GM12891 (cell line): ENCODE measurements around the gene SPEM3.

Source experiments
- DNase-seq: peaks from one replicate; pipeline ENCODE4 v3.0.0; 2011; ENCODE audit warnings: low spot score; ENCODE audit not compliant: insufficient read length
- FAIRE-seq: peaks from 2 replicates; lab custom pipeline; 2011; peaks lifted over from hg19 to GRCh38; lab: Jason Lieb, UNC
- PAX5 ChIP-seq: IDR thresholded peaks from 2 replicates; pipeline ENCODE4 v1.6.1; 2011; ENCODE audit warnings: low read length, moderate library complexity, mild to moderate bottlenecking; ENCODE audit not compliant: insufficient read depth, severe bottlenecking
- POLR2A ChIP-seq: IDR thresholded peaks from 2 replicates; pipeline ENCODE4 v1.6.1; 2011; ENCODE audit warnings: low read depth, low read length, control low read depth
- POLR2AphosphoS5 ChIP-seq: IDR thresholded peaks from 2 replicates; pipeline ENCODE4 v1.6.1; 2011; ENCODE audit warnings: low read depth, low read length, control low read depth
- POU2F2 ChIP-seq: IDR thresholded peaks from 2 replicates; pipeline ENCODE4 v1.6.1; 2011; ENCODE audit warnings: low read depth, mild to moderate bottlenecking, control low read depth, low read length, moderate library complexity
- SPI1 ChIP-seq: IDR thresholded peaks from 2 replicates; pipeline ENCODE4 v1.6.1; 2011; ENCODE audit warnings: low read depth, low read length, control low read depth
- TAF1 ChIP-seq: IDR thresholded peaks from 2 replicates; pipeline ENCODE4 v1.6.1; 2011; ENCODE audit warnings: low read depth, low read length, control low read depth

The SPEM3 gene

DNA sequence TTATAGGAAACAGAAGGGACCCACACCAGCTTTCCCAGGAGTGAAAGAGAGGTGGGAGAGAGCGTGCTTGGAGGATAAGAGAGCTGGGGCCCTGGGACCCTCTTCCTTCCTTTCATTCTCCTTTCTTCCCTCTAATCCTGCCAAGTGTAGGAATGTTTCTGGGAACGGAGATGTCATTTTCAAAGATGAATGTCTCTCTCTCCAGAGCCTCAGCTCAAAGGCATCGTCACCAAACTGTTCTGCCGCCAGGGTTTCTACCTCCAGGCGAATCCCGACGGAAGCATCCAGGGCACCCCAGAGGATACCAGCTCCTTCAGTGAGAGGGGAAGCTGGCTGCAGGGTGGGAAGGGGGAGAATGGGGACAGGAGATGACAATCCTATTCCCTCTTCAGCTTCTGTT is 12.6 kb downstream of the SPEM3 start:
- no peak for FAIRE-seq
- TF ChIP-seq POLR2AphosphoS5, result no peak
- TF ChIP-seq TAF1, result no peak
- TF ChIP-seq PAX5, result no peak
- no peak for TF ChIP-seq SPI1
- TF ChIP-seq POU2F2, result no peak
- no peak for TF ChIP-seq POLR2A
- no peak for DNase-seq

DNA sequence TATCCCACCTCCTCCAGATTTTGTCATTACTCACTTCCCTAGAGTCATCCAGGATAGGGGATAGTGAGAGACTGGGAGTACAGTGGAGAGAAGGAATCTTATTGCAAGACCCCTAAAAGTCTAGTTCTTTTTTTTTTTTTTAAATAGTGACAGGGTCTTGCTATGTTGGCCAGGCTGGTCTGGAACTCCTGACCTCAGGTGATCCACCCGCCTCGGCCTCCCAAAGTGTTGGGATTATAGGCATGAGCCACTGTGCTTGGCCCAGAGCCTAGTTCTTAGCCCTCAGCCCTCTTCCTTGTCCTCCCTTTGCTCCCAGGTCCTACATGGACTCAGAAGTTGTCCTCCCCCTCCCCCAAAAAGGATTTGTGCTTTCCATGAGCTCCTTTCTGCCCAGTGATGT is 13.5 kb downstream of the SPEM3 start:
- no peak for TF ChIP-seq POLR2AphosphoS5
- FAIRE-seq, result no peak
- no peak for DNase-seq

DNA sequence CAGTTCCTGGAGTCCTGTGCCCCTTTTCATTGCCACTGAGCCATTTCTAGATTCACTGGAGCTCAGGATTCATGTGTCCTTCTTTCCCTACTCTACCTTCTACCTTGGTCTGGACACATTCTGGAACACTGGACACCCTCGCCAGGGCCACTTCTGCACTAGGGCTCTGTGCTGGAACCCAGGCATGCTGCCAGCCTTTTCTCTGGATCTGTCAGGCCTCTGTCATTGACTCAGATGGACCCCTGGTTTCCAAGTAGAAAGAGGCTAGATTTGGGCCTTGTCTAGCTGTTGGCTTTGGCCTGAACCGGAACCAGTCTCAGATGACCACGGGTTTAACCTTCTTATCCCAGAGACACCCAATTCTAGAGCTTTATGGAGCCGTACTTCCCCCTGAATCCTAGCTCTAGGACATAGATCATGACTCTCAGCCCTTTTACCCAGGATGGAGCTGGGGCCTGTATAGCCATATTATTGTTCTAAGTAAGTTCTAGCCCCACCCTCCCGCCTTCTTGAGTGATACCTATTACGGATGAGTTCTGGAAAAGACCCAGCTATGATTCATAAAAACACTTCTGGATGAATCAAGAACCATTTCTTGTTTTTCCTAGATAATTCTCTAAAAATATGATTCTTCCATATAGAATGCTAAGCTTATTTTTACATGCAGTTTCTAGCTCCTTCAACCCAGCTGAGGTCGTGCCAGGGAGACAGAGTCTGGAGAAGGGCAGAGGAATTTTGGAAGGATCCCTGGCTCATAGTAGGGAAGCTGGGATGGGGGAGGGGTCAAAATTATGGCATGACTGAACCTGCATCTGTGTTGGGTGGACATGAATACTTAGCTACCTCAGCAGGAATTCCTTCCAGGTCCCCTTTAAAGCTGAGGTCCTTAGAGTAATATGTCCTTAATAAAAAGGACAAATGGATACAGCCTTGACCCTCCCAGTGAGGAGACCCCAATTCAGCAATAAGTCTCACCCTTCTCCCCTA is 15.1 kb downstream of the SPEM3 start:
- no peak for TF ChIP-seq PAX5
- TF ChIP-seq SPI1, result no peak
- TF ChIP-seq POLR2A, result no peak
- TF ChIP-seq TAF1, result no peak
- TF ChIP-seq POU2F2, result no peak
- TF ChIP-seq POLR2AphosphoS5, result no peak
- DNase-seq (no peak), FAIRE-seq (no peak)

DNA sequence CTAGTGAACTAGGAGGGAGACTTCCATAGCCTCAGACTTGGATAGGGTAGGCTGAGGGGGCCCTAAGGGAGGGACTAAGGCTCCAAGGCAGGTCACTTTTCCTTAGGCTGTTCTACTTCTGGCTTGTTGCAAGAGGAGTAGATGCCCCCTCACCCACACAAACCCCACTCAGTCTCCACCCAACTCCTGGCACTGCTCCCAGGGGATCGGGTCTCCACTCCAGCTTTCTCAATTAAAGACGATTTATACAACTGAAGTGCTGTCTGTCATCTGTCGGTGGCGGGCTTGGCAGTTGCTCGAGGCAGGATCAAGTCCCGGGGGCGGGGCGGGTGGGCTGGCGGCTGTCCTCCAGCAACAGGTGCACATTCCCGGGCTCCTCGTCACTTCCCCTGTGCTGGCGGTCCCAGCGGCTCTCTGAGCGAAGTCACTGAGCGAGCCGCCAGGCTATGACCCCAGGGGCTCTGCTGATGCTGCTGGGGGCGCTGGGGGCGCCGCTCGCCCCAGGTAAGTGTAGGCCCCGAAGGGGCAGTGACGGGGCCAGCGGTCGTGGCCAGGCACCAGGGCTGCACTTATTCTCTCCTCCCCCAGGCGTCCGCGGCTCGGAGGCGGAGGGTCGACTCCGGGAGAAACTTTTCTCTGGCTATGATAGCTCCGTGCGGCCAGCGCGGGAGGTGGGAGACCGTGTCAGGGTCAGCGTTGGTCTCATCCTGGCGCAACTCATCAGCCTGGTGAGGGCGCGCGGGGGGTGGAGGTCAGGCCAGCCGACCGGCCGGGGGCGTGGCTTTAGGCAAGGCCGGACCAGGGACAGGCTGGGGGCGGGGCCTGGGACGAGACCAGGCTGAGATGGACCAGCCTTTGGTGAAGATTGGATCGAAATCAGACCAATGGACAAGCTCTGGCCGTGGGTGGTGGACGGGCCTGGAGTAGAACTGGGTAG is 16.3 kb downstream of the SPEM3 start, which contains the start of gene CHRNB1:
CHRNB1 (plus strand) TSS at position 380 of the 937 bp plus-strand sequence; CDS start at position 447, 67 bp downstream.
- TF ChIP-seq SPI1 (no peak), POLR2A (no peak), PAX5 (no peak), POLR2AphosphoS5 (no peak), POU2F2 (no peak), TAF1 (no peak)
- DNase-seq (no peak), FAIRE-seq (peak; percentile 84)

DNA sequence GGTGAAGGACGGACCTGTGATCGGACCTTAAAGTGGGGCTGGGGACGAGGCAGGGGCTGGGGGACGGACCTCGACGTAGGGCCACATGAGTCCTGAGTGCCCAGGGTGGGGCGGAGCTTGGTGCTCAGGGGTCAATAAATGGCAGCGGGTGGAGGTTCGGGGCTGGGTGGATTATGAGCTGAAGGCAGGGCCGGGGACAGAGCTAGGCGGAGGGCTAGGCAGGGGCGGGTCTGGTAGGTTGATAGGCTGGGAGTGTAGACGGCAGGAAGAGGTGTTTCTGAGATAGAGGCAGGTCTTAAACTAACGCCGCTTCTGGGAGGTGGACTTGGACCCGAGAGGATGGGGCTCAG is 16.9 kb downstream of the SPEM3 start:
- no peak for DNase-seq
- peak; percentile 85 for FAIRE-seq

DNA sequence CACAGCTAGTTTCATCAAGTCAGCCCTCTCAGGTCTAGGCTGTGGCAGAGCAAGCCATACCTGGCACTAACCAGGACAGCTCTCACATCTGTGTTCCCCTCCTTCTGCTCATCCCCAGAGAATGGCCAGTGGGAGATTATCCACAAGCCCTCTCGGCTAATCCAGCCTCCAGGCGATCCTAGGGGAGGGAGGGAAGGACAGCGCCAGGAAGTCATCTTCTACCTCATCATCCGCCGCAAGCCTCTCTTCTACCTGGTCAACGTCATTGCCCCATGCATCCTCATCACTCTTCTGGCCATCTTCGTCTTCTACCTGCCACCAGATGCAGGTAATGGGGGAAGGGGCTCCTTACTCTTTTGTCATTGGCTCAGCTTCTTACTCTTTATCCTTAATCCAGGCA is 19.8 kb downstream of the SPEM3 start:
- TF ChIP-seq POU2F2, result no peak
- no peak for TF ChIP-seq POLR2A
- TF ChIP-seq POLR2AphosphoS5, result no peak
- TF ChIP-seq PAX5, result no peak
- TF ChIP-seq SPI1, result no peak
- no peak for TF ChIP-seq TAF1
- DNase-seq (no peak), FAIRE-seq (no peak)

More for the DNA sequence above, 16.9 kb downstream of the SPEM3 start:
- TF ChIP-seq POLR2A, result no peak
- no peak for TF ChIP-seq SPI1
- no peak for TF ChIP-seq TAF1
- TF ChIP-seq POLR2AphosphoS5, result no peak

DNA sequence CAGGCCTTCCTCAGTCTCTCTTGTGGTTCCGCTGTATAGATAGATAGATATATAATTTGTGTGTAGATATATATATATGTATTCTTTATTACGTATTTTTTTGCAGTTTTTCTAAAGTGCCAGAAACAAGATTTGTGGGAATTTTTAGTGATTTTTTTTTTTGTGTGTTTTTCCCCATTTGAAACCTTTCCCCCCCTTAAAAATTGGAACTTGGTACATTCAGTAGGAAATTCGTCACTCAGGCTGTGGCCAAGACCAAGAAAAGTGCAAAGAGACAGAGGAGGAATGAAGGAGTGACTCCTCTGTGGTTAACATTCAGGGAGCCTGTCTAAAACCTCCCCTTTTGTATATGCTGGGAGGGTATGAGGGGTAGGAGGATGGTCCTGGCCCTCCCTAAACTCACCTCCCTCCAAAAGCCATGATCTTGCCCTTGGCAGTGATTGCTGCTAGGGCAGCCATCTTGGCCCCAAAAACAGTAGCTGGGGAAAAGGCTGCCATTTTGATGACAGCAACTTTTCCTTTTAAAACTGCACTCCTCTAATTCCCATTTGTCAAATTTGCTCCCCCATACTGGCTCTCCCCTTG is 31.4 kb downstream of the SPEM3 start:
- DNase-seq (no peak), FAIRE-seq (no peak)
- no peak for TF ChIP-seq POLR2AphosphoS5
- no peak for TF ChIP-seq TAF1
- no peak for TF ChIP-seq POLR2A
- TF ChIP-seq SPI1, result no peak
- no peak for TF ChIP-seq PAX5

DNA sequence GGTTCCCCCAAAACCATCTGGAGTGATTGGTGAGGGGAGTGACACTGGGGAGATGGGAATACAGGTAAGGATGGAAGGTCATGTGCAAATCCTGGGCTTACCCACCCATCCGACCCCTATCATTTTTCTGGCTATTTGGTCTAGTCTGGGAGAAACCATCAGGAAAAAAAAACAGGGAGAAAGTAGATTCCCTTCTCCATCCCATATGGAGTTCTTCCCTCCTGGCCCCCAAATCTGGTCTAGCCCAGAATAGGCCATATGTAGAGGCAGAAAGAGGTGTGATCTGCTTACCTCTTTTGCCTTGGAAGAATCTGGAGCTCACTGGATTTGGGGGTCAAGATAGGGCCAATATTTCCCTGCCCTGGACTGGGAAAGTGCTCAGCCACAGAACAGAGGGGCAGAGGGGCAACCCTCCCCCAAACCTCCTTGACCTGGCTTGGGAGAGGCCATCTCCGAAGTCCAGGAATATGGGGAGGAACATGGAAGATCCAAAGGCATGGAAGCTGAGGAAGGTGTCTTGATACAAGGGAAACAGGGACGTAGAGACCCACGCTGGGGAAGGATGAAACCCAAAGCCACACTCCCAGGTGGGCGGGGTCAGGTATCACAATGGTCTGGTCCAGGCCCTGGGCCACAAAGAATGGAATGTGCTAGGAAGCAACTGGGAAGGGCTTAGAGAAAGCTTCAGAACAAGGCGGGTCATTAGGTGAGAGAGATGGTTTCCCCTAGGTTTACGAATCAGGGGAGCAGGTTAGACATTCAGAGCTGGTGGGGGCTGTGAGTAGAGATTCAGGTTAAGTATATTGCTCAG is 32.4 kb downstream of the SPEM3 start:
- FAIRE-seq (no peak), DNase-seq (no peak)

More for the DNA sequence above, 32.4 kb downstream of the SPEM3 start:
- no peak for TF ChIP-seq TAF1
